GM19035 (cell line): ENCODE data around the gene MFN2.
"Not testable (repeated sequence)": the region's sequence is repeated elsewhere in the genome, so short reads cannot be mapped to it uniquely, and the experiment has no call there.

Experiments used
- ATAC-seq: cut with Tn5 transposase; IDR thresholded peaks from one replicate; pipeline ENCODE4 v1.9.1; 2021; ENCODE audit not compliant: unreplicated experiment

The MFN2 gene

DNA sequence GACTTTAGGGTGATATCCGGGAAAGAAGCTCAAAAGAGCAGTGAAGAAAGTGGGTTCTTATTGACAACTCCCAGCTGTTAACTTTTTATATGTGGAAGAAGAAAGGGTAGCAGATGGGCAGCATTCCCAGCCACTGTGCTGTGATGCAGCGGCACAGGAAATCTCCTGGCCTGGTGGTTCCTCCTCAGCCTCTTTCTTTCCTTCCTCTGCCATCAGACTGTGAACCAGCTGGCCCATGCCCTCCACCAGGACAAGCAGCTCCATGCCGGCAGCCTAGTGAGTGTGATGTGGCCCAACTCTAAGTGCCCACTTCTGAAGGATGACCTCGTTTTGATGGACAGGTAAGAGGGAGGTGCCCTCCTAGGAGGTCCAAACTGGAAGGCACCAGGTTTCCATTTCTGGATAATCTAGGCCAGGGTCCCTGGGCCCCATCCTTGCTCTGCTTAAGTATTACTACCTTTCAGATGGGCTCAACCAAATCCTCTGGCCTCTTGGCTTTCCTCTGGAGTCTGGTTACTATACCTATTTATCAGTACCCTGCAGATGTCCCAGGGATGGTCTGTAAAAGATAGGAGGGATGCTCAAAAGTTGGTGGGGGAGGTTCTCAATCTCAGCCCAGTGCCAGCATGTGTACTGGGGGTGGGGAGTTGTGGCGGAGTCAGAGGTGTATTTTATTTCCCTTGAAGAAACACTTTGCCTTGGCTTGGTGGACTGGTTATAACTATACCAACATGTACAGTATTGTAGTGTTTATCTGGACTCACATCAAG, 17.0 kb downstream of the MFN2 start:
- ATAC-seq, result no peak

DNA sequence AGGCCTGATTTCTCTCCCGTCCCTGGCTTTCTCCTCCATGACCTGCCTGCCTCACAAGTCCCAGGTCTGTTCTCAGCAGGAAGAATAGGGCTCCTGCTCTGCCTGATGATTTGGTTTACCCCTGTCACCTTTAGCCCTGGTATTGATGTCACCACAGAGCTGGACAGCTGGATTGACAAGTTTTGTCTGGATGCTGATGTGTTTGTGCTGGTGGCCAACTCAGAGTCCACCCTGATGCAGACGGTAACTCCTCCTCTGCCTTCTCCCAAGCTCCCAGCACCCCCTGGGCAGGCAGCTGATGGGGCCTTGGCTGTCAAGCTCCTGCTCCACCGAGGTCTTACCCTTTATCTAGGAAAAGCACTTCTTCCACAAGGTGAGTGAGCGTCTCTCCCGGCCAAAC, 18.4 kb downstream of the MFN2 start:
- no peak for ATAC-seq

- ATAC-seq, result no peak
Measured at GRCh38 chr1:11999236-11999635, 19.0 kb downstream of the MFN2 start.

DNA sequence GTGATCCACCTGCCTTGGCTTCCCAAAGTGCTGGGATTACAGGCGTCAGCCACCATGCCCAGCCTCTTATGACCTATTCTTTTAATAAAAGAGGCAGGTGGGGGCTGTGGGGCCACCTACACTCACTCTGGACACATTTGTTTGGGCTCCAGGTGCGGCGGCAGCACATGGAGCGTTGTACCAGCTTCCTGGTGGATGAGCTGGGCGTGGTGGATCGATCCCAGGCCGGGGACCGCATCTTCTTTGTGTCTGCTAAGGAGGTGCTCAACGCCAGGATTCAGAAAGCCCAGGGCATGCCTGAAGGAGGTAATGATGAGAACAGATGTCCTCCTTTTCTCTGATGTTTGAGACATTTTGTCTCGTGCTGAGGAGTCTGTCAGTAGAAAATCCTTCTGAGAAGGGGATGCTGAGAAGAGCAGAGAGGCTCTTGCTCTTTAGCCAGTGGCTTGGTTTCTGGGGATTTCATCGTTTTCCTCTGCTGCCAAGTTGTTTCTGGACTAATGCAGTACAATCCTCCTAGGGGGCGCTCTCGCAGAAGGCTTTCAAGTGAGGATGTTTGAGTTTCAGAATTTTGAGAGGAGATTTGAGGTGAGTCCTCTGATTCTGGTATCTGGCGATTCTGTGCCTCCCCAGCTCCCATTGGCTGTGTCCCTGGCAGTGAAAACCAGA, 21.1 kb downstream of the MFN2 start:
- ATAC-seq, result no peak

GRCh38 chr1:12001996-12002493, 21.8 kb downstream of the MFN2 start:
- no peak for ATAC-seq

DNA sequence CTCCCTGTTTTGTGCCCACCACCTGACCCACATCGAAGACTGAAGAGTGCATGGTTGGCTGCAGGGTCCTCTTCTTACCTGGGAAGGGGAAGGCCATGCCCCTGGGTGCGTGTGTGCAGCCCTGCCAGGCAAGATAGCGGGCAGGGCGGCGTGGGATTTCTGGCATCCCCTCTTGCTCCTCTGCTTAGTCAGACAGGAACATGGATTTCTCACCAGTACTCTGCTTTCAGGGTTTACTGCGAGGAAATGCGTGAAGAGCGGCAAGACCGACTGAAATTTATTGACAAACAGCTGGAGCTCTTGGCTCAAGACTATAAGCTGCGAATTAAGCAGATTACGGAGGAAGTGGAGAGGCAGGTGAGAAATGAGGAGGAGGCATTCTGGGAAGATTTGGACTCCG, 23.5 kb downstream of the MFN2 start:
- no peak for ATAC-seq

- ATAC-seq, result no peak
Measured at GRCh38 chr1:12005488-12006166, 25.4 kb downstream of the MFN2 start.

GRCh38 chr1:12006167-12006921, 26.1 kb downstream of the MFN2 start:
- ATAC-seq, result no peak

GRCh38 chr1:12007204-12007603, 27.0 kb downstream of the MFN2 start:
- ATAC-seq, result no peak

GRCh38 chr1:12008355-12008754, 28.1 kb downstream of the MFN2 start:
- not testable (repeated sequence) for ATAC-seq

GRCh38 chr1:12009318-12009947, 29.2 kb downstream of the MFN2 start:
- ATAC-seq, result no peak

GRCh38 chr1:12010746-12011570, 30.7 kb downstream of the MFN2 start:
- ATAC-seq, result no peak

DNA sequence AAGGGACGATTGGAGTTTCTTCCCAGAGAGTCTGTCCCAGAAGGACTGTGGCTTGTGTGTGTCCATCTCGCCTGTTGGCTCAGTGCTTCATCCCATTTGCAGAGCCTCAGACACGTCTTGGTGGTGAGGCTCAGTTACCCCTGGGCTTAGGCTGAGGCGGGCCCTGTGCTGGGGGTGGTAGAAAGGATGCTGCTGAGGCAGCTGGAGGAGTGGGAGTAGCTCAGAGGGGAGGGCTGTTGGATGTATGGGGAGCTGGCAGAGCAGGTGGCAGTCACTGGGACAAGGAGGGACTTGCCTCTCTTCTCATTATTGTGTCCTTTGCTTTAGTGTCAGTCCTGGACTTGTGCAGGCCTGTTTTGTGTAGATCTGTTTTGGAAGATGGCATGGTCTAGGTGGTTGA, 31.8 kb downstream of the MFN2 start:
- no peak for ATAC-seq

- no peak for ATAC-seq
Measured at GRCh38 chr1:12012560-12013316, 32.5 kb downstream of the MFN2 start.

DNA sequence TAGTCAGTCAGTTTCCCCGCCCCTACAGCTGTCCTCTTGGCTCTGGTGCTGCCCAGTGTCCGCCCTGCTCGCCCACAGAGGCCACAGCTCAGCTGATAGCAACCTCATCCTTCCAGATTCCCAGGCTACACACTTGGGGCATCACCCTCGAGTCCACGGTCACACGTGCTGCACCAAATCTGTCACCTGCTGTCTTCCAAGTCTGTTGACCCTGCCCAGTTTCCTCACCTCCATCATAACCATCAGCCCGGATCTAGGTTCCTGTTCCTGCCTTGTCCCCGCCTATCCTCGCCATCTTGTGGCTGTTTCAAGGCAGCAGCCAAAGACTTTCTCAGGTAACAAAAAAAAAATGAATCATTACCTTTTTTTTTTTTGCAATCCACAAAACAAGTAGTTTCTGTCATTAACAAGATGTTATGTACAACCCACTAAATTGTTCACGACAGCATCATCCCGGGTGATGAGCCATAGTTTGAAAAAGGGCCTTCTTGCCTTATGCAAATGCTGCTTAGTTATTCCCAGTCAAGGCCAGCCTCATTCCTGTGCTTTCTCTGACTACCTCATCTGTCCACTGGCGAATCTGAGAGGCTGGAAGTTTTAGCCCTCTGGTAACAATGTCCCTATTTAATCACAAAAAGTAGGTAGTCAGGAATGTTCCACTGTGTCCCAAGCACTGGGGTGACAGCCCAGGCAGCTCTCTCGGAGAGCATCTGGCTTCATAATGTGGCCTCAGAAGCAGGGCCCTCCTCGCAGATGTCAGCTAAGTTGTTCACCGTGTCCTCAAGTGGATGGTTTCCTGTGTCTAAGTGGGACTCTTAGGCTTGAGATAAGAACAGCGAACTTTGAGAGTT, 34.1 kb downstream of the MFN2 start:
- no peak for ATAC-seq

- no peak for ATAC-seq
Measured at GRCh38 chr1:12015001-12015491, 34.8 kb downstream of the MFN2 start.

- ATAC-seq, result no peak
Measured at GRCh38 chr1:12015499-12015898, 35.3 kb downstream of the MFN2 start.

- no peak for ATAC-seq
Measured at GRCh38 chr1:12016182-12016581, 35.9 kb downstream of the MFN2 start.
